ENCODE results near the gene SLC25A46.

GRCh38 chr5:110738812-110739651, at the start of gene SLC25A46:
- TF ChIP-seq NFYB (IDR thresholded peaks at IDR 0.05; ENCODE audit: extremely low read depth, insufficient read length) (no peak), TARDBP (IDR thresholded peaks at IDR 0.05) (no peak), FOXJ3 (CRISPR knock-in tag; IDR thresholded peaks at IDR 0.05) (no peak), CTCF (IDR thresholded peaks at IDR 0.05 in 2 of 3, conservative IDR thresholded peaks at IDR 0.05 in 1 of 3; ENCODE audit: insufficient read depth in 2 of 3, low read depth in 1 of 3, low read length in 3 of 3) (no peak), POLR2A (conservative IDR thresholded peaks at IDR 0.05) (peak; percentile 92), ZNF696 (CRISPR knock-in tag; conservative IDR thresholded peaks at IDR 0.05) (no peak), HMG20A (CRISPR knock-in tag; conservative IDR thresholded peaks at IDR 0.05) (no peak), E2F8 (IDR thresholded peaks at IDR 0.05; ENCODE audit: low read depth, partially characterized antibody) (peak; percentile 96)

All from K562 (cell line).